A673 (cell line): Measurements from ENCODE around the gene MIDN.

ENCODE experiments used
- EZH2 ChIP-seq: fragments of 200-600 bp; sonication (generic); IDR thresholded peaks from 2 replicates; pipeline ENCODE4 v1.6.1; 2017; ENCODE audit warnings: borderline replicate concordance, low read depth, mild to moderate bottlenecking, mixed read lengths, antibody characterized with exemption, low read length; ENCODE audit not compliant: poor library complexity, severe bottlenecking
- TF ChIP-seq, protein P1 (sequence below): fragments of 300-800, 200-600 bp; sonication (generic); conservative IDR thresholded peaks from 2 replicates; pipeline ENCODE4 v1.5.1; 2017; ENCODE audit warnings: low read depth, mild to moderate bottlenecking, antibody characterized with exemption, low read length, moderate library complexity, mixed read lengths

DNA sequence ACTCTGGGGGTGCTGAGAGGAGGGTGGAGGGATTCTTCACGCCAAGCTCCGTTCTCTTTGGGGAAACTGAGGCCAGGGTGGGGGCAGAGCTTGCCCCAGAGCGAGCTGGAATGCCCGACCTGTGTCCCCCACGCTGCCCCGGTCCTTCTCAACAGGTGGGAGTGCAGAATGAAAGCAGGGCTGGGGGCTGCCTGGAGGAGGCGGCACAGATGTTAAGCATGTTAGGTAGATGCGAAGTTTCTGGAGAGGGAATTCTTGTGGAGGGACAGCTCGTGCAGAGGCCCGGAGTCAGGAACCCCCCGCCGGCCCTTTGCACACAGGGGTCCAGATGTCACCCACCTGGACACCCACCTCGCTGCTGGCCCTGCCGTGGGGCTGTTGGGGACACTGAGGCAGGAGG is 46.3 kb downstream of the MIDN start:
- TF ChIP-seq, protein P1, sequence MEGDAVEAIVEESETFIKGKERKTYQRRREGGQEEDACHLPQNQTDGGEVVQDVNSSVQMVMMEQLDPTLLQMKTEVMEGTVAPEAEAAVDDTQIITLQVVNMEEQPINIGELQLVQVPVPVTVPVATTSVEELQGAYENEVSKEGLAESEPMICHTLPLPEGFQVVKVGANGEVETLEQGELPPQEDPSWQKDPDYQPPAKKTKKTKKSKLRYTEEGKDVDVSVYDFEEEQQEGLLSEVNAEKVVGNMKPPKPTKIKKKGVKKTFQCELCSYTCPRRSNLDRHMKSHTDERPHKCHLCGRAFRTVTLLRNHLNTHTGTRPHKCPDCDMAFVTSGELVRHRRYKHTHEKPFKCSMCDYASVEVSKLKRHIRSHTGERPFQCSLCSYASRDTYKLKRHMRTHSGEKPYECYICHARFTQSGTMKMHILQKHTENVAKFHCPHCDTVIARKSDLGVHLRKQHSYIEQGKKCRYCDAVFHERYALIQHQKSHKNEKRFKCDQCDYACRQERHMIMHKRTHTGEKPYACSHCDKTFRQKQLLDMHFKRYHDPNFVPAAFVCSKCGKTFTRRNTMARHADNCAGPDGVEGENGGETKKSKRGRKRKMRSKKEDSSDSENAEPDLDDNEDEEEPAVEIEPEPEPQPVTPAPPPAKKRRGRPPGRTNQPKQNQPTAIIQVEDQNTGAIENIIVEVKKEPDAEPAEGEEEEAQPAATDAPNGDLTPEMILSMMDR, result no peak
- no peak for TF ChIP-seq EZH2
